Measurements from ENCODE around the gene MORN4. TPM values are rescaled to one million over a fixed set of nuclear protein-coding genes. Genes with fewer than 3 reads are reported as not detected.

Gene MORN4
- total and polyA plus RNA-seq, 2 of the 13 experiments (the other 11 are each of a cell fraction or from before 2014, with no cell fraction given), result 3.4 to 9.1 TPM

DNA sequence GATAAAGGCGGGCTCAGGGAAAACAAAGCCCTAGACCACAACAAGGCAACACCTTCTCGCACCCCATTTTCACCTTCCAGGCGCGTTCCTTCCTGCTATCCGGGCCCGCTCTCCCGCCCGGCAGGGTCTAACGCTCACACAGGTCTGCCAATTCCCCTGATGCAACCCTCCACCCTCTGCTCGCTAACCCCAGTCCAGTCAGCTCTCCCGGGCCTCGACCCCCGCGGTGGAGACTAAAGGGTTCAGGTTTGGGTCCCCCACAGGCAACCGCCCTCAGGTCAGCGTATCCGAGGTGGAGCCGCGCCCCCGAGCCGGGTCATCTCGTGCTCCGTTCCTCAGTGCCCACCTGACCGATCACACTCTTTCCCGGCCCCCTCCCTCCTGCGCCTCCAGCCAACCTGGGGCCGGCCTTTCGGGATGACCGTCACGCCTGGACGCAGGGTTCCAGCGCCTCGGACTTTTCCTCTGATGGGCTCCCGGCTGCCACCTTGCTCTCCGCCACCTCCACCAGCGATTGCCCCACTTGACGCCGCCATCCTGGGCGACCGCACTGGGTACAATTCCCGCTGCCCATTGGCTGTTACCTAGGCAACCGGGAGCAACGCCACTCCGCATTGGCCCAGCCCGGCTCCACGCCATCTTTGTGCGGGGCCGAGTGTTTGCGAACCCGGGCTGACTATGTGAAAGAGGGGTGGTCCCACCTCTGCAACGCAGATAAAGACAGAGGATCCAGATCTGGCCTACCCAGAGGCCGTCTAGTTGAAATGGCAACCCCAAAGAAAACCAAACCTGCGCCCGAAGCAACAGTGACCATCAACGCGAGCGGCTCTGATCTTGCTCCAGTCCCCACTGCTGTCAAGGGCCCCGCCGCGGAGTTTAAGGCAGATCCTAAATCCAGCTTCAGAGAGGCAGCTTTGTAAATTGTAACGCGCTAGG is at the start of gene MORN4 (continued):
- TF ChIP-seq LCORL (IDR thresholded peaks at IDR 0.05) (no peak), LCORL (CRISPR knock-in tag; IDR thresholded peaks at IDR 0.05) (peak; percentile 61; the same call in 1 of the 2 replicates), ATF7-NPFF (CRISPR knock-in tag; IDR thresholded peaks at IDR 0.05; ENCODE audit: low read depth) (peak; percentile 31; the same call in 1 of the 2 replicates), ATF7 (IDR thresholded peaks at IDR 0.05) (no peak), ATF7 (CRISPR knock-in tag; IDR thresholded peaks at IDR 0.05) (no peak), ZNF564 (CRISPR knock-in tag; IDR thresholded peaks at IDR 0.05) (no peak), ZBTB21 (CRISPR knock-in tag; IDR thresholded peaks at IDR 0.05) (no peak), MEIS2 (CRISPR knock-in tag; IDR thresholded peaks at IDR 0.05) (no peak), SETDB1 (CRISPR knock-in tag; IDR thresholded peaks at IDR 0.05; ENCODE audit: borderline replicate concordance) (0 out of 2 replicates have a peak, but pooled peaks have one; percentile 43), ZNF557 (CRISPR knock-in tag; IDR thresholded peaks at IDR 0.05) (no peak), HIVEP1 (CRISPR knock-in tag; IDR thresholded peaks at IDR 0.05) (peak; percentile 48; the same call in 1 of the 2 replicates), FOXP1 (IDR thresholded peaks at IDR 0.05) (no peak), FOXP1 (CRISPR knock-in tag; IDR thresholded peaks at IDR 0.05) (no peak)
- TF ChIP-seq, protein P1, sequence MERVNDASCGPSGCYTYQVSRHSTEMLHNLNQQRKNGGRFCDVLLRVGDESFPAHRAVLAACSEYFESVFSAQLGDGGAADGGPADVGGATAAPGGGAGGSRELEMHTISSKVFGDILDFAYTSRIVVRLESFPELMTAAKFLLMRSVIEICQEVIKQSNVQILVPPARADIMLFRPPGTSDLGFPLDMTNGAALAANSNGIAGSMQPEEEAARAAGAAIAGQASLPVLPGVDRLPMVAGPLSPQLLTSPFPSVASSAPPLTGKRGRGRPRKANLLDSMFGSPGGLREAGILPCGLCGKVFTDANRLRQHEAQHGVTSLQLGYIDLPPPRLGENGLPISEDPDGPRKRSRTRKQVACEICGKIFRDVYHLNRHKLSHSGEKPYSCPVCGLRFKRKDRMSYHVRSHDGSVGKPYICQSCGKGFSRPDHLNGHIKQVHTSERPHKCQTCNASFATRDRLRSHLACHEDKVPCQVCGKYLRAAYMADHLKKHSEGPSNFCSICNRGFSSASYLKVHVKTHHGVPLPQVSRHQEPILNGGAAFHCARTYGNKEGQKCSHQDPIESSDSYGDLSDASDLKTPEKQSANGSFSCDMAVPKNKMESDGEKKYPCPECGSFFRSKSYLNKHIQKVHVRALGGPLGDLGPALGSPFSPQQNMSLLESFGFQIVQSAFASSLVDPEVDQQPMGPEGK (CRISPR knock-in tag; IDR thresholded peaks at IDR 0.05), result no peak
- TF ChIP-seq, protein P2, sequence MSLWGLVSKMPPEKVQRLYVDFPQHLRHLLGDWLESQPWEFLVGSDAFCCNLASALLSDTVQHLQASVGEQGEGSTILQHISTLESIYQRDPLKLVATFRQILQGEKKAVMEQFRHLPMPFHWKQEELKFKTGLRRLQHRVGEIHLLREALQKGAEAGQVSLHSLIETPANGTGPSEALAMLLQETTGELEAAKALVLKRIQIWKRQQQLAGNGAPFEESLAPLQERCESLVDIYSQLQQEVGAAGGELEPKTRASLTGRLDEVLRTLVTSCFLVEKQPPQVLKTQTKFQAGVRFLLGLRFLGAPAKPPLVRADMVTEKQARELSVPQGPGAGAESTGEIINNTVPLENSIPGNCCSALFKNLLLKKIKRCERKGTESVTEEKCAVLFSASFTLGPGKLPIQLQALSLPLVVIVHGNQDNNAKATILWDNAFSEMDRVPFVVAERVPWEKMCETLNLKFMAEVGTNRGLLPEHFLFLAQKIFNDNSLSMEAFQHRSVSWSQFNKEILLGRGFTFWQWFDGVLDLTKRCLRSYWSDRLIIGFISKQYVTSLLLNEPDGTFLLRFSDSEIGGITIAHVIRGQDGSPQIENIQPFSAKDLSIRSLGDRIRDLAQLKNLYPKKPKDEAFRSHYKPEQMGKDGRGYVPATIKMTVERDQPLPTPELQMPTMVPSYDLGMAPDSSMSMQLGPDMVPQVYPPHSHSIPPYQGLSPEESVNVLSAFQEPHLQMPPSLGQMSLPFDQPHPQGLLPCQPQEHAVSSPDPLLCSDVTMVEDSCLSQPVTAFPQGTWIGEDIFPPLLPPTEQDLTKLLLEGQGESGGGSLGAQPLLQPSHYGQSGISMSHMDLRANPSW (CRISPR knock-in tag; IDR thresholded peaks at IDR 0.05; ENCODE audit: borderline replicate concordance), result peak; percentile 32; the same call in 1 of the 2 replicates
- TF ChIP-seq, protein P3, sequence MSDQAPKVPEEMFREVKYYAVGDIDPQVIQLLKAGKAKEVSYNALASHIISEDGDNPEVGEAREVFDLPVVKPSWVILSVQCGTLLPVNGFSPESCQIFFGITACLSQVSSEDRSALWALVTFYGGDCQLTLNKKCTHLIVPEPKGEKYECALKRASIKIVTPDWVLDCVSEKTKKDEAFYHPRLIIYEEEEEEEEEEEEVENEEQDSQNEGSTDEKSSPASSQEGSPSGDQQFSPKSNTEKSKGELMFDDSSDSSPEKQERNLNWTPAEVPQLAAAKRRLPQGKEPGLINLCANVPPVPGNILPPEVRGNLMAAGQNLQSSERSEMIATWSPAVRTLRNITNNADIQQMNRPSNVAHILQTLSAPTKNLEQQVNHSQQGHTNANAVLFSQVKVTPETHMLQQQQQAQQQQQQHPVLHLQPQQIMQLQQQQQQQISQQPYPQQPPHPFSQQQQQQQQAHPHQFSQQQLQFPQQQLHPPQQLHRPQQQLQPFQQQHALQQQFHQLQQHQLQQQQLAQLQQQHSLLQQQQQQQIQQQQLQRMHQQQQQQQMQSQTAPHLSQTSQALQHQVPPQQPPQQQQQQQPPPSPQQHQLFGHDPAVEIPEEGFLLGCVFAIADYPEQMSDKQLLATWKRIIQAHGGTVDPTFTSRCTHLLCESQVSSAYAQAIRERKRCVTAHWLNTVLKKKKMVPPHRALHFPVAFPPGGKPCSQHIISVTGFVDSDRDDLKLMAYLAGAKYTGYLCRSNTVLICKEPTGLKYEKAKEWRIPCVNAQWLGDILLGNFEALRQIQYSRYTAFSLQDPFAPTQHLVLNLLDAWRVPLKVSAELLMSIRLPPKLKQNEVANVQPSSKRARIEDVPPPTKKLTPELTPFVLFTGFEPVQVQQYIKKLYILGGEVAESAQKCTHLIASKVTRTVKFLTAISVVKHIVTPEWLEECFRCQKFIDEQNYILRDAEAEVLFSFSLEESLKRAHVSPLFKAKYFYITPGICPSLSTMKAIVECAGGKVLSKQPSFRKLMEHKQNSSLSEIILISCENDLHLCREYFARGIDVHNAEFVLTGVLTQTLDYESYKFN (CRISPR knock-in tag; conservative IDR thresholded peaks at IDR 0.05), result no peak; the same call in 1 of the 2 replicates
- TF ChIP-seq, protein P4, sequence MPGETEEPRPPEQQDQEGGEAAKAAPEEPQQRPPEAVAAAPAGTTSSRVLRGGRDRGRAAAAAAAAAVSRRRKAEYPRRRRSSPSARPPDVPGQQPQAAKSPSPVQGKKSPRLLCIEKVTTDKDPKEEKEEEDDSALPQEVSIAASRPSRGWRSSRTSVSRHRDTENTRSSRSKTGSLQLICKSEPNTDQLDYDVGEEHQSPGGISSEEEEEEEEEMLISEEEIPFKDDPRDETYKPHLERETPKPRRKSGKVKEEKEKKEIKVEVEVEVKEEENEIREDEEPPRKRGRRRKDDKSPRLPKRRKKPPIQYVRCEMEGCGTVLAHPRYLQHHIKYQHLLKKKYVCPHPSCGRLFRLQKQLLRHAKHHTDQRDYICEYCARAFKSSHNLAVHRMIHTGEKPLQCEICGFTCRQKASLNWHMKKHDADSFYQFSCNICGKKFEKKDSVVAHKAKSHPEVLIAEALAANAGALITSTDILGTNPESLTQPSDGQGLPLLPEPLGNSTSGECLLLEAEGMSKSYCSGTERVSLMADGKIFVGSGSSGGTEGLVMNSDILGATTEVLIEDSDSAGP (CRISPR knock-in tag; IDR thresholded peaks at IDR 0.05; ENCODE audit: borderline replicate concordance), result peak; percentile 83

Data from HepG2 (cell line).